Renal cortex interstitium (tissue), 15 donors: ENCODE results near the gene OR8K5. TPM values are rescaled to one million over a fixed set of nuclear protein-coding genes. Genes with fewer than 3 reads are reported as not detected.
"Not testable (repeated sequence)": the region's sequence is repeated elsewhere in the genome, so short reads cannot be mapped to it uniquely, and the experiment has no call there.

ENCODE experiments used
- DNase-seq, 11 donors: peaks; one replicate each; pipeline ENCODE4 v3.0.0-alpha.2; 2013; ENCODE audit warnings: low read depth in 9 of 11, low spot score in 4 of 11; ENCODE audit errors: extremely low read depth in 1 of 11
- long read RNA-seq, 16 experiments: transcript quantifications; one replicate each; lab custom pipeline, GENCODE V29; 2026
- polyA plus RNA-seq, 3 donors: library from polyadenylated mRNA; unstranded; fragments of 120-200 nt; gene quantifications; one replicate each; pipeline ENCODE4 v1.2.1, GENCODE V29; 2013; ENCODE audit not compliant: insufficient read length in 3 of 3

OR8K5 gene, protein sequence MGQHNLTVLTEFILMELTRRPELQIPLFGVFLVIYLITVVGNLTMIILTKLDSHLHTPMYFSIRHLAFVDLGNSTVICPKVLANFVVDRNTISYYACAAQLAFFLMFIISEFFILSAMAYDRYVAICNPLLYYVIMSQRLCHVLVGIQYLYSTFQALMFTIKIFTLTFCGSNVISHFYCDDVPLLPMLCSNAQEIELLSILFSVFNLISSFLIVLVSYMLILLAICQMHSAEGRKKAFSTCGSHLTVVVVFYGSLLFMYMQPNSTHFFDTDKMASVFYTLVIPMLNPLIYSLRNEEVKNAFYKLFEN
- not detected for polyA plus RNA-seq
- long read RNA-seq, donor 1: 0 reads
- long read RNA-seq, donor 2: 0 reads
- long read RNA-seq, donor 3: 0 reads
- long read RNA-seq, donor 4: 0 reads
- long read RNA-seq, donor 5: 0 reads
- long read RNA-seq, donor 6: 0 reads
- long read RNA-seq, donor 7: 0 reads
- long read RNA-seq, donor 8: 0 reads
- long read RNA-seq, donor 9: 0 reads
- long read RNA-seq, donor 10: 0 reads
- long read RNA-seq, donor 11: 0 reads
- long read RNA-seq, donor 12: 0 reads
- long read RNA-seq, donor 13: 0 reads
- long read RNA-seq, donor 14: 0 reads
- long read RNA-seq, donor 15: 0 reads
- long read RNA-seq, donor 16: 0 reads

DNA sequence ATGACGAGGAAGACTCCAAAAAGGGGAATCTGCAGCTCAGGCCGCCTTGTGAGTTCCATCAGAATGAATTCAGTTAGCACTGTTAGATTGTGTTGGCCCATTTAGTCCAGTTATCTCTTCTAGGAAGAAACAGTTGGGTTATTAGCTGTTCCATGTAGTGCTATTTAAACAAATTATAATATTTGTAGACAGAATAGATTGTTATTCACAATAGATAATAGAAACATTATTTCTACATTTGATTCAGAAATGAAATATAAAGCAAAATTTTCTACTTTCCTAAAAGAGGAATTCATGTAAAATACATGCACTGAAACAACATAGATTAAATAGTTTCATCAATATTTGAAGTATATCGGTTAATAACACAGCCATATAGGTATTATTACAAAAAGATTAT lies at the start of gene OR8K5:
Gene OR8K5 (minus strand): TSS at position 101 of the 400 bp plus-strand sequence. CDS start 0 bp downstream, at position 101.
- DNase-seq: no peak

DNA sequence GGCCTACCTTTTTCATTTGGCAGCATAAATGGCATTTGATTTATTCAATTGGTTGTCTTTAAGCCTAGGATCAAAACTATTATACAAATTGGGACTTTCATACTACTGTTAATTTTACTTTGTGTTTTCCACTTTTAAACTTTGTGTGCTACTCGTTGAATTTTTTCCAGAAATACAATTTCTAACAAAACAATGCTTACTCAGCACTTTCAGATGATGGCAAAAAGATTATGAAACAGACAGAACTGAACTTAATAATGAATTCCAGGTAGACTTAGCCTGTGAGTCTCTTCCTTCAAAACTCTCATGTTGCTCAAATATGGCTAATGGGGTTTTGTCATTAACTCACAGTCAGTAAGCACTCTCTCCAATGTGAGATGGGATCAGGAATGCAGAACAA lies 47.7 kb upstream of the OR8K5 start:
- no peak for DNase-seq

GRCh38 chr11:56197367-56197766 lies 37.2 kb upstream of the OR8K5 start:
- no peak for DNase-seq

DNA sequence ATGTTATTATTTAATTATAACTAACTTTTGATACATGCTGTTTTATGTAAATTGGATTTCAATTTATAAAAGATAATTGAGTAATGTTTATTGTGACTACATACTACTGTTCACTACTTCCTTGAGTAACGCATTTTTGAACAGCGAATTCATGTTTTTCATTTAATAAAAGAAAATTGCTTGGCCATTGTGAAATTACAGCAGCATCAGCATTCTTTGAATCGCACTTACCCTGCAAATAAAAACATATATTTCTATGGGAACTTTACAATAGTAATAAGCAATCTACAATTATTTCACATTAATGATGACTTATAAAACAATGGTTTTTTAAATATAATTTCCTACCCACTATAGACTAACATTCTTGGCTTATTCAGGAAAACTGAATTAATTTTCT lies 36.6 kb upstream of the OR8K5 start:
- no peak for DNase-seq

- no peak for DNase-seq
These were observed 28.5 kb upstream of the OR8K5 start for GRCh38 chr11:56188602-56189001.

DNA sequence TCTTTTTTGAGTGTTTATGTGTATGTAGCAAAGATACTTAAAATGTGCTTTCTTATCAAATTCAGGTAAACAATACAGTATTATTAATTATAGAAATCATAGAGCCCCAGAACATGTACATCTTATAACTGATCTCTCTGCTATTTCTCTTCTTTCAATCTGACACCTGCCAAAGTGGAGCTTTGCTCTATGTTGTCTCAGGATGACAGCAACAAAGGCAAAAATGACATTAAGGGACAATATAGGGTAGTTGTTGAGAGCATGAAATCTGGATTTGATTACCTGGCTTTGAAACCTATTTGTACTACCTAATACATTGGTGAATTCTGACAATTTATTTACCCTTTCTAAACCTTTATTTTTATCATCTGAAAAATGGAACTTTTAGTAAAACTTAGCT lies 23.3 kb upstream of the OR8K5 start:
- DNase-seq: no peak

GRCh38 chr11:56176318-56176717 lies 16.2 kb upstream of the OR8K5 start, which contains the start of gene OR5J2:
OR5J2 (plus strand) TSS chr11:56176618; CDS start chr11:56176618, 0 bp downstream.
- no peak for DNase-seq

DNA sequence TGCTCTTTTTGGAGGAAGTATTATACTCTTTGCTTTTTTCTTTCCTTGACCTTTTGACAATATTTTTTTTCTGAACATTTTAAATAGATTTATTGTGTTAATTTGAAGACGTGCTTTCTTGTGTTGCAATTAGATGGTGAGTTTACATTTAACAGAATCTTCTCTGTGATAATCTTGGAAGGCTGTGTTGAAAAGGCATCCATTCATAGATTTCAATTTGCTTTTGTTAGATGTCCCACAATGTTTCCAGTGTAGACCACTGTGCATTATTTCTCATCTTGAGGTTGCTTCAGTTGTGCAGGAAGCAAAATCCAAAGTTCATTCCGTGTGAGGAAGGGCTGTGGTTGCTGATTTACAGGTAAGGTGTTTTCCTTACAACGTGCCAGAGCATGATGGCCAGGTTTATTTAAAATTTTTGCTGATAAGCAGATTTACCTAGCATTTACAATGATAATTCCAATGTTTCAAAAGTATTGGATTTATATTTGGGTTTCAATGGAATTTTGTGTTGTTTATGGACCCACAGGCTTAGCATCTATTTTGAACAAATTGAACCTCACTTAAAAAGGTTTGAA lies 12.2 kb upstream of the OR8K5 start:
- no peak for DNase-seq

DNA sequence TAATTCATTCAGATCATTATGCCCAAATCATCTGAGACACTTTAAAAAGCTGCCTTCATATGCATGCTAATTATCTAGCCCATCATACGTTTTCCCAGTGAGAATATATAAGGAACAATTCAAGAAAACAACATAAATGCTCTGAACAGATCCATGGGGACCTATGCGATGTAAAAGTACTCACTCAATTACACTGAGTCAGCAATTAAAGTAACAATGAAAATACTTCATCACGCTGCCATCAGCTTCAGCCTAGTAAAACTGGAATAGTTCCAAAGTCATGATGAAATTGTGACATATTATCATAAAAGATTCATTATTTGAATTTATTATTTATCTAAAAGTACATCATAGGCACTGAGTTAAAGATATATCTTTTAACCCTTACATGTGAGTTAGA lies 3.7 kb upstream of the OR8K5 start:
- no peak for DNase-seq

DNA sequence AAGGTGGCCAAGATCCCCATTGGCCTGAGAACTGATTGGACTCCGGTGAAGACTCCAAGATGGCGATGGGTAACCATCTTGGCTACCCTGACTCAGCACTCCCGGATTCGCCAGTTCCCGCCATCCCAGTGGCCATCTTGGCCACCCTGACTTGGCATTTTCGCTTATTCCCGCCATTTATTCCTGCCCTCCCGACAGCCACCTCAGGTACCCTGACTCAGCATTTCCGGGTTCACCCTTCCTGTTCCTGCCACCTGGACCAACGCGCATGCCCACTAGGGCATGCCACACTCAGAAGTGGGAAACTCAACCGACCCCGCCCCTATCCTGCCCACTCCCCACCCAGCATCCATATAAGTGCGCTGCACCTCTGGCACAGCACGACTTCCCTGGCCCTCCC lies 7.8 kb downstream of the OR8K5 start:
- DNase-seq: no peak

- no peak for DNase-seq
These were observed 8.7 kb downstream of the OR8K5 start for GRCh38 chr11:56151376-56151775.

- DNase-seq: not testable (repeated sequence)
These were observed 16.4 kb downstream of the OR8K5 start for GRCh38 chr11:56143681-56144080.

DNA sequence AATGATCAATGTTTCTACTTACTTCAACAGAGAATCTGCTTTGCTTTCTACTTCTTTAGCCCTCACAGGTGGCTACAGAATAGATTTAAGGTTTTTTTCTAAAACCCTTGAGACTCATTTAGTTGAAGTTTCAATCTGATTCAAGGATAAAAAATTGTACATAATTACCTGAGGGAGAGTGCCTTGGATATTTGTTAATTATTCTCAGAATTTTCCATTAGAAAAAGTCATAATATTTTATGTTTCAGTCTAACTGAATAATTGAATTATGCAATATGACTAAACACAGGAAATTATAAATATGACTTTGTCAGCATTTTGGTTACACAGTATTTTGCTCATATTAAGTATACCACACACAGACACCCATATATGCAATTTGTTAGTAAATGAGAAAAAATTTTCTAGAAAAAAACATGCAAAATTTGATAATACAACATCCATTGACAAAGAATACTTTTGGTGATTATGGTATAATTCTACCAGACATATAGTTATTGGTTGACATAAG lies 19.9 kb downstream of the OR8K5 start, which contains the start of gene OR8J3:
Gene OR8J3 (minus strand): TSS at position 51 of the 511 bp plus-strand sequence. CDS start 2,483 bp downstream, outside the sequence.
- DNase-seq: no peak

DNA sequence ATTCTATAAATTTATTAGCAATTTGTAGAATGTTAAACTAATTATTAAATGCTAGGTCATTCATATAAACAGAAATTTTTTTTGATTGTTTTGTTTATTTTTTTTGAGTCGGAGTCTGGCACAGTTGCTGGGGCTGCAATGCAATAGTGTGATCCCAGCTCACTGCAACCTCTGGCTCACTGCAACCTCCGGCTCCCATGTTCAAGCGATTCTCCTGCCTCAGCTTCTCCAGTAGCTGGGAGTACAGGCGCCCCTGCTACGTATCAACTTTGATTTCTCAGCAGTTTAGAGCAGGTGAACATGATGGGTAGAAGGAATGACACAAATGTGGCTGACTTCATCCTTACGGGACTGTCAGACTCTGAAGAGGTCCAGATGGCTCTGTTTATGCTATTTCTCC lies 38.0 kb downstream of the OR8K5 start, which contains the start of gene OR8H3:
Gene OR8H3 (plus strand): TSS at position 301 of the 400 bp plus-strand sequence. CDS start 0 bp downstream, at position 301.
- DNase-seq: no peak

Other genes with a start within 250 kb of the OR8K5 start
- gene OR5W2, start 245.7 kb downstream of the OR8K5 start, polyA plus RNA-seq: not detected
- not detected for gene OR5I1, start 223.9 kb downstream of the OR8K5 start, polyA plus RNA-seq
- gene OR10AG1, start 190.4 kb downstream of the OR8K5 start, polyA plus RNA-seq: not detected
- gene OR5F1, start 165.7 kb downstream of the OR8K5 start, polyA plus RNA-seq: not detected
- under 1 TPM; 0.03 to 0.08 (median 0.06) TPM for gene OR5AS1, start 132.7 kb downstream of the OR8K5 start, polyA plus RNA-seq
- not detected for gene OR8I2, start 67.0 kb downstream of the OR8K5 start, polyA plus RNA-seq
- under 1 TPM in 1 of 3 donors, not detected in 2; 0.05 TPM for gene OR8H2, start 56.6 kb downstream of the OR8K5 start, polyA plus RNA-seq
- gene OR8H3, start 37.9 kb downstream of the OR8K5 start, polyA plus RNA-seq: not detected
- not detected for gene OR8J3, start 20.1 kb downstream of the OR8K5 start, polyA plus RNA-seq
- not detected for gene OR5J2, start 16.3 kb upstream of the OR8K5 start, polyA plus RNA-seq
- gene OR5T2, start 73.9 kb upstream of the OR8K5 start, polyA plus RNA-seq: not detected
- not detected for gene OR5T3, start 91.9 kb upstream of the OR8K5 start, polyA plus RNA-seq
- not detected for gene OR5T1, start 113.8 kb upstream of the OR8K5 start, polyA plus RNA-seq
- gene OR8H1, start 131.9 kb upstream of the OR8K5 start, polyA plus RNA-seq: not detected
- not detected for gene OR8K3, start 154.8 kb upstream of the OR8K5 start, polyA plus RNA-seq
- gene OR8K1, start 185.7 kb upstream of the OR8K5 start, polyA plus RNA-seq: not detected
- gene OR8J1, start 194.0 kb upstream of the OR8K5 start, polyA plus RNA-seq: not detected
- not detected for gene OR8U1, start 215.3 kb upstream of the OR8K5 start, polyA plus RNA-seq